Cerebellar nuclear complex (tissue), 1 donor: ENCODE results near the gene DFFB.
"Not testable (repeated sequence)": the region's sequence is repeated elsewhere in the genome, so short reads cannot be mapped to it uniquely, and the experiment has no call there.

Source experiments
- DNase-seq, 2 experiments: peaks; one replicate each; lab custom pipeline; 2025; lab: John Stamatoyannopoulos, UW

The DFFB gene

DNA sequence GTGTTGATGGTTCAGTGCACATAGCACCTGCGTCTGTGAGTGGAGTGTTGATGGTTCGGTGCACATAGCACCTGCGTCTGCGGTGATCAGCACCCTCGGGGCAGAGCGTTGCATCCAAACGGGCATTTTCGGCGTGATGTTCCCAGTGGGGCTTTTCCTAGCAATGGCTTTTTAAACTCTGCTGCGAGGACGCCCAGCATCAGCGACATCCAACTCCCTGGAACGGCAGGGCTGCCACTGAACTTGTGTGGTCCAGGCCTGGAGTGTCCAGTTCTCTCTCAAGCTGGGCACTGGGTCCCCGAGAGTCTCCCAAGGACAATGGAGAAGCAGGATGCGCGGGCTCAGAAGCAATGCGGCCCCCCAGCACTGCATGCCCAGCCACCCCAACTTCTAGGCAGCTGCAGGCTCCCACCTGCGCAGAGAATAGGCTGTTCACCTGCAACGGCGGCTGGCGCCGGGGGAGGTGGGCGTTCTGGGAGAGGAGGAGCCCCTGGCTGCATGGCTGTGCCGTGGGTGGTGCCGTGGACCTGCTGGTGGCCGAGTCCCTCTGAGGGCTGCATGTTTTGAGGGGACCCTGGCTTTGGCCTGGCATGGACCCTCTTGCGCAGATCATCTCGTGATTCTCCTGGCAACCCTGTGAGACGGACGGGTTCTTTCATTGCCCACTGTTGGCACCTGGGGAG lies 52.9 kb downstream of the DFFB start:
- no peak for DNase-seq

DNA sequence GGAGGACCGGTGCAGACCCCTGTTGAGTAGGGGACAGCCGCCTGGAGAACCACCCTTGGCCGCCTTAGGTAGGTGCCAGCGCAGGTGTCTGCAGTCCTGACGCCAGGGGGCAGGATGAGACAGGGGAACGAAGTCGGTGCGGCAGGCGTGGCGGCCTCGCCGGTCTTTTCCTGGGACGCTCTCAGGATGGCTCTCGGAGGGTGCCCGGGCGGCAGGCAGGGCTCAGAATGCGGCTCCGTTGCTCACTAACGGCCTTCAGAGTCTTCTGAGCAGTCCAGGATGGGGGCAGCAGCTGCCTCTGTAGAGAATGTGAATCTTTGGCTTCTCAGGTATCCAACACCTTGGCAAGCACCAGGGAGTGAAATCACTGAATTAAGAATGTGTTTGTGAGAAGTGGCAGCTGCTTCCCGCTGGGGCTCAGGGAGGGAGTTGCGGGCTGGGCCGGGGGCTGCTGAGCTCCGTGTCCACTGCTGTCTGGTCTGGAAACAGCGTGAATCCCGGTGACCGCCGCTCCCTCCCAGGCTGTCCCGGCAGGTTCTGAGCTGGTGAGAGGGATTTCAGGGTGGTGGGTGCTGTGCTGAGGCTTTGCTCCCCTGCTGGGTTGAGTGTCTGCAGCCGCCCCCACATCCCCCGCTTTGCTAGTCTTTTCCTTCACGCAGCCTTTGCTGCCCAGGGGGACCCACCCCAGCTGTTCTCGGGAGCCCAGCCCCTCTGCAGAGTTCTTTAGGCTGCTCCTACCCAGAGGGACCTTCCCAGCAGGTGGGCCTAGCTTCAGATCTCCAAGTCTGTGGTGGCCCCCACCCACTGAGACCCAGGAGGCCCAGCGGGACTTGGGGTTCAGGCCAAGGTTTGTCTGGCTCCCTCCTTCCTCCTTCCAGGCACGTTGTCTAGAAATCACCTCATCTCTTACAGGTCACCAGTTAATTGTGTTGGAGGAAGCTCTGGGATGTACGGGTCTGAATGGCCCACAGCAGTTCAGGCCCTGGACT lies 53.9 kb downstream of the DFFB start:
- no peak for DNase-seq

DNA sequence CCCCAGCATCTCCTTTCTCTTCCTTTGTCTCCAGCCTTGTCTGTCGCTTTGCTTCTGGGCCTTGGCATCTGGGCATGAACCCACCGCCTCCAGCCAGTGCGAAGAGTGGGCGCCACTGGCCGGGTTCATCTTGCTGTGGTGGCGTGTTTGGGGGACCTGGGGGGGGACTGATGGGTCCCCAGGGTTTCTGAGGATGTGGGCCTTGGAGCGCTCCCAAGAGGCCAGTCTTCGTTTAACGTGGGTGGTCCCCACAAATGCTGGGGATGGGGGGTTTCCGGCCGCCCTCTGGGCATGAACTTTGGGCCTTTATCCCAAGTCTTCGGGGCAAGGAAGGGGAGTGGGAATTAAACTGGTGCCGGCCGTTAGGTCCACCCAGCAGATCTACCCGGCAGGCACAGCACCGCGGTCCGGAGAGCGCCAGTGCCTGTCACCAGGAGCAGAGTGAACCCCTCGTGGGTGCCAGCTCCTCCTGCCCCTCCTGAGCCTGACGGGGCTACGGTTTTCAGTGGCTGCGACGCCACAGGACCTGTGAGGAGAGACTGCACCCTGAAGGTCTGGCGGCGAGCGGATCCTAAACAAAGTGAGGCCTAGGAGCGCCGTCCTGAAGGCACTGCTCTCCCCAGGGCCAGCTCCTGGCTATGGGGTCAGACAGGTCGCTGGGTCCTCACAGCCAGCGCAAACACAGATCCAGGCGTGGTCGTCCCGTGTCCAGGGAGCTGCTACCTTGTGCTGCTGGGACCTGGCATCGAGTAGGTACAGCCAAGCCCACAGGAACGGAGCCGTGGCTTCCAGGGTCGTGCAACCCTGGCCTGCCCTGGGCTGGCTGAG lies 54.9 kb downstream of the DFFB start:
- DNase-seq: no peak

DNA sequence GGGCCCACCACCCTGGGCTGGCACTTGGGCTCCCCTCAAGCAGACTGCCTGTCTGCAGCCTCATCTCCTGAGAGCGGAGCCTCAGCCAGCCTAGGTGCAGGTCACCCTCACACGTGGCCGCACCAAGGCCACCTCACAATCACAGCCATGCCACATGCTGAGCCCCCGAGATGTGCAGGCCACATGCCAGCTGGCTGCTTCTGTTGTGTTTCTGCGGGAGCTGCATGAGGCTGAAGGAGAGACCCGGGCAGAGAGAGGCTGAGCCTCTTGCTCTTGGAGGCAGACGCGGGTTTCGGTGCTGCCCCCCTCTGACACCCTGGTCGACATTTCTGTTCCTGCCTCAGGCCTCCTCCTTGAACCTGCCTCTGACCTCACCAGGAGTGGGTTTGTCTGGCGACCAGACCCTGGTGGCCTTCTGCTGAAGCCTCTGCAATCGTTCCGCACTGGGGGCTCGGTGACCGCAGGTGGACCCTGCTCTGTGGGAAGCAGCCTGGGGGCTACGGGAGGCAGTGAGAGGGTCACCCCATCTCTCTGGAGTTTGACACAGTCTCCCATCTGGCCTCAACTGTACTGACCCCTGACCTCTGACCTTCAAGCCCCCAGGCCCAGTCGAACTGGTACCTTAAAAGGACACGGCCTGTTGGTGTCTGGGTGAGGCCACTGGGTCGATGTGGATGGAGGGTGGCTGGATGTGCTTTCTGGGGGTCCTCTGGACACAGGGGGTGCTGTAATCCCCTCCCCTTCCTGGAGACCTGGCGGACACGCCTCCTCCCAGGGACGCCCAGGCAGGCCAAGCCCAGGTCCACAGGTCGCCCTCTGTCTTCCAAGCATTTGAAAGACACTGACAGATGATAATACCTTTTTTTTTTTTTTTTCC lies 55.8 kb downstream of the DFFB start:
- DNase-seq: no peak

DNA sequence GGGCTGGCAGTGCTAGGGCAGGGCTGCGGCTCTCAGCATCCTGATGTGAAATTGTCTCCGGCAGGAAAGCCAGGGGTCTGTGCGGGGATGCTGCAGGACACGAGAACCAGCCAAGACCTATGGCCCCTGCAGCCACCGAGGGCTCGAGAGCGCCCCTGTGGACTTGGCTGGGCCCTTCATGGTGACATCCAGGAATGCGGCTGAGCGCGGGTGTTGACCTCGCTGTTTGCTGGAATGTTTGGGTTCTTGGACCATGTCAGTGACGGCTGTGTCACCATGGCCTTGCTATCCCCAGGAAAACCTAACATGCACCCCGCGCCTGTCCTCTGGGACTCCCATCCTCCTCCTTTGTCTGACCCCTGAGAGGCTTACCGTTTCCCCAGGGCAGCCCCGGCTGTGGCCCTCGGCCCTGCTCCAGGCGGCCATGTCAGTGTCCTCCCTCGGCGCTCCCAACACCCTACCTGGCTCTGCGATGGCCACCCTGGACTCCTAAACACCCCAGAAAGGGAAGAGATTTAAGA lies 57.1 kb downstream of the DFFB start:
- DNase-seq: no peak

DNA sequence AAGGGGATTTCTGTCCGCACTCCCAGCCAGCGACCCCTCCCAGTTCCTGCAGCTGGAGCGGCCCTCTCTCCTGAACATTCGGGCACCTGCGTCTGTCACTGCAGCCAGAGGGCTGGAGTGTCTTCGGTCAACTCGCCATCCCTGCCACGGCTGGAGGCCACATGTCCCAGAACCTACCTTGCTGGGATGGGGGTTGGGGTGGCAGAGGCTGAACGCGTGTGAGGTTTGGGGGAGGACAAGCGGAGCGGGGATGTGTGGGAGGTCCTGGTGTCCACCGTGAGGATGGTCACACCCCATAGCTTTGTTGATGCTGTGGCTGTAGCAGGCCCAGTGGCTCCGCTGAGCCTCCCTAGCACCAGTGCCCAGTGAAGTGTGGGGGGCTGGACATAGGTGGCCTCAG lies 57.6 kb downstream of the DFFB start:
- no peak for DNase-seq

DNA sequence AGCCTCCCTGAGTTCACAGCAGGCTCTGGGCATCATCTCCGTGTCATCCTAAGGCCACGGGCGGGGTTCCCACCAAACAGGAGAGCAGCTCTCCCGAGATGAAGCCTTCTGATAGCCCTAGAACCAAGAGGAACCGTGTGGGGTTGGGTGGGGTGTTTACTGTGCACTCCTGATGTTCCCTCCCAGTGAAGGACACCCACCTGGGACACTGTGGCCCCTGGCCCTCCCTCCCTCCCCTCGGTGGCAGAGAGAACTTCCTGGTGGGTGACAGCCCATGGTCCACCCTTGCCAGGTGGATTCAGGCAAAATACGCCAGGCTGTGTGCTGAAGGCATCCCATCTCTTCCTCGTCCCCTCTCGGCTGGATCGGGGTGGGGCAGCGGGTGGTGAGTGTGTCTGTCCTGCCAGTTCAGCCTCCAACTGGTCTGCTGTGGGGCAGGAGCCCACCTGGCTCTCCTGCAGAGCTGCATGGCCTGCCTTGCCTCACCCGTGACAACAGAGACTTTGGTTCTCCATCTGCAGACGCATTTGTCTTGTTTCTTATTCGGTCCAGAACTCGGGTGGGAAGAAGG lies 58.4 kb downstream of the DFFB start:
- no peak for DNase-seq

DNA sequence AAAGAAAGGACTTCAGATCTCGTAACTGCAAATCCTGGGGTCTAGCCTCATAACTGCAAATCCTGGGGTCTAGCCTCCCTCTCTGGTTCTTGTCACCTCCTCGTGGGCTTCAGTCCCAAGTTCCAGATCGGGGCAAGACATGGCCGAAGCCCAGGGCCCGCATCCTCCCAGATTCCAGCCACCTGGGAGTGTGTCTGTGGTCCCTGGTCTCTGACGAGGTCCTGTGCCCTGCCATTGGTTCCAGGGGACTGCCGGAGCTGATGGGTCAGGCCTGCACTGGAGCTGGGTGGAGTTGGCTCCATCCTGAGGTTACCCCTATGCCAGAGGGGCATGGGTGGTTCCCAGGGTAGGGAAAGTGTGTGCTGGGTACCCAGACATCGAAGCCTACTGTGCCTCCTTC lies 60.5 kb downstream of the DFFB start:
- DNase-seq: no peak

DNA sequence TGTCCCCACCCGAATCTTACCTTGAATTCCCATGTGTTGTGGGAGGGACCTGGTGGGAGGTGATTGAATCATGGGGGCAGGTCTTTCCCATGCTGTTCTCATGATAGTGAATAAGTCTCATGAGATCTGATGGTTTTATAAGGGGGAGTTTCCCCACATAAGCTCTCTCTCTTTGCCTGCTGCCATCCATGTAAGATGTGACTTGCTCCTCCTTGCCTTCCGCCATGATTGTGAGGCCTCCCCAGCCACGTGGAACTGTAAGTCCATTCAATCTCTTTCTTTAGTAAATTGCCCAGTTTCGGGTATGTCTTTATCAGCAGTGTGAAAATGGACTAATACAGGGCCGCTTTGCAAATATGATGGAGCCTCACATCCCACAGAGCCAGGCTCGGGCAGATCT lies 61.1 kb downstream of the DFFB start:
- DNase-seq: not testable (repeated sequence)

DNA sequence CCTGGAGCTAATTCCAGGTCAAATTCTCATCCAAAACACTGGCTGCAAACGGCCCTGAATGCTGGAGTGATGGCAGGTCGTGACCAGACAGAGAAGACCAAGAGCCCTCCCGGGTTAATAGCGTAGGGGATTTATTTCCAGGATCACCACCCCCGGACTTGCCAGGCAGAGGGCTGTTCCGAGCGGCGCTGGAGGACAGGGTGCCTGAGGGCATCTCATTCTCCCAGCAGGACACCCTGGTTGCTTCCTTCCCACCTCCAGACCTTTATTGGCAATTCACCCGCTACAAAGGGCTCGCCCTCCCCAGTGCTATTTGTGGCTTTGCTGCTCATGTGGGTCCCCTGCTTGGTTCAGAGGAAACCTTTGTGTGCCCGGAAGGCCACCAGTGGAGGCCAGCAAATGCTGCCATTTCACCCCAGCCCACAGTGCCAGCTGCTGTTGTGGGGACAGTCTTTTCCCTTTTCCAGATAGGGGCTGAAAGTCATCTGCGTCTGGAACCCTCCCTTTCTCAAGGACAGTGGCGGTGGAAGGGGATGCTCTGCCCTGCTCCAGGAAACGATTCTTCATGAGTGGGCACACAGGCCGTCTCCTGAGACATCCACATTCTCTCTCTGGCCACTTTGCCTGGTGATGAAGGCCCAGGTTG lies 61.8 kb downstream of the DFFB start:
- no peak for DNase-seq

DNA sequence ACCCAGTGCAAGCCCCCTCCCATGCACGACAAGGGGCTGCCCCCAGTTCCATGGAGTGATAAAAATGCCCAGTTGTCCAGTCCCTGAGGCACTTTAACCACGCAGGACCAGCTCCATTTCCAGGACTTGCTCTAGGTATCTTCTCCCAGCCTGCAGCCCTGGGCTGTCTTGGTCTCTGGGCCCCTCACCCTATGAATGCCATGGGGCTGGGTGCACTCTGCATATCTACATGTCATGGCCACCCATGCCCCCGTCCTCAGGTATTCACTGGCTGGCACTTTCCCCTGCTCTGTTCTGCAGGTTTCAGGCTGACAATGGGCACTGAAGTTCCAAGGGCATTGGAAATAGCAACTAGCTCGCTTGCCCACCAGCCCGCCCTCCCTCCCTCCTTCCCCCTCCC lies 62.4 kb downstream of the DFFB start:
- DNase-seq: no peak

DNA sequence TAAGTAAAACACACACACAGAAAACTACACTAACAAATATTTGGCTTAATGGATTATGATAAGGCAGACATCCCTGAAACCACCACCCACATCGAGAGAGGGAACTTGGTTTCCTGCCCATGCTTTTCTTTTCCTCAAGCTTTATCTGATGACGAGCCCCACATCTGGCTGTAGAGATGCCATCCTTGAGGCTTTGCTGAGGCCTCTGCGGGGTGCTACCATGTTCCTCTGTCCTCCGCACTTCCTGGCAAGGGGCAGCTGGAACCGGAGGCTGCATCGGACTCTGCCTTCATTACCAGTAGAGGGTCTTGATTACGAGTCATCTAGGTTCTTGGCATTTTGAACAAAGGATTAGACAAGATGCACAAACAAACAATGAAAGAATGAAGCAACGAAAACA lies 64.5 kb downstream of the DFFB start:
- DNase-seq: no peak

DNA sequence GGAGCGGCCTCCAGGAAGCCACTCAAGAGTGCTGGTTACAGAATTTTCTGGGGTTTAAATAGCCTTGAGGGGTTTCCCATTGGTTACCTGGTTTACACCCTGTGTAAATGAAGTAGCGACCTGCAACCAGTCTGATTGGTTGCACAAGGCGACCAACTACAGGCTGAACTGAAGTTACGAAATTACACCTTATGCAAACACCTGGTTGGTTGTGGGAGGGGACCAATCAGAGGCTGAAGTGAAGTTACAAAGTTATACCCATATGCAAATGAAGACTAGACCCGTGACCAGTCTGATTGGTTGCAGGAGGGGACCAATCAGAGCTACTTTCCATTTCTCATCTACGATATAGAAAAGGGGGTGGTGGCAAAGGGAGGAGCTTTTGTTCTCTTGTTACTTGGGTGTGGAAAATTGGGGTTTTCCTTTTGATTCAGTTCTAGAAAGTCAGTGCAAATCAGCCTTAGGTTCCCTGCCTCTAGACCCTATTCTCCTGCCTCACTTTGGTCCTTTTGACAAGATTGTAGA lies 65.0 kb downstream of the DFFB start:
- DNase-seq: no peak

DNA sequence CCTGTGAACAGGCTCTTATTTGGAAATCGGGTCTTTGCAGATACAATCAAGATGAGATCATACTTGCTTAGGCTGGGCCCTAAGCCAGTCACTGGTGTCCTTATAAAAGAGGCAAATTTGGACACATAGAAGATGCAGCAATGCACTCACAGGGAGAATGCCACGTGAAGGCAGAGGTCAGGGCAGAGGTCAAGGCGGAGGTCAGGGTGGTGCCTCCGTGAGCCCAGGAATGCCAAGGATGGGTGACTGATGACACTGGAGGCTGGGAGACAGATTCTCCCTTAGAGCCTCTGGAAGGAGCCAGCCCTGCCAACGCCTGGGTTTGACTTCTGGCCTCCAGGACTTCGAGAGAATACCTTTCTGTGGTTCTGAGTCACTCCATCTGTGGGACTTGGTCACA lies 65.6 kb downstream of the DFFB start:
- no peak for DNase-seq

DNA sequence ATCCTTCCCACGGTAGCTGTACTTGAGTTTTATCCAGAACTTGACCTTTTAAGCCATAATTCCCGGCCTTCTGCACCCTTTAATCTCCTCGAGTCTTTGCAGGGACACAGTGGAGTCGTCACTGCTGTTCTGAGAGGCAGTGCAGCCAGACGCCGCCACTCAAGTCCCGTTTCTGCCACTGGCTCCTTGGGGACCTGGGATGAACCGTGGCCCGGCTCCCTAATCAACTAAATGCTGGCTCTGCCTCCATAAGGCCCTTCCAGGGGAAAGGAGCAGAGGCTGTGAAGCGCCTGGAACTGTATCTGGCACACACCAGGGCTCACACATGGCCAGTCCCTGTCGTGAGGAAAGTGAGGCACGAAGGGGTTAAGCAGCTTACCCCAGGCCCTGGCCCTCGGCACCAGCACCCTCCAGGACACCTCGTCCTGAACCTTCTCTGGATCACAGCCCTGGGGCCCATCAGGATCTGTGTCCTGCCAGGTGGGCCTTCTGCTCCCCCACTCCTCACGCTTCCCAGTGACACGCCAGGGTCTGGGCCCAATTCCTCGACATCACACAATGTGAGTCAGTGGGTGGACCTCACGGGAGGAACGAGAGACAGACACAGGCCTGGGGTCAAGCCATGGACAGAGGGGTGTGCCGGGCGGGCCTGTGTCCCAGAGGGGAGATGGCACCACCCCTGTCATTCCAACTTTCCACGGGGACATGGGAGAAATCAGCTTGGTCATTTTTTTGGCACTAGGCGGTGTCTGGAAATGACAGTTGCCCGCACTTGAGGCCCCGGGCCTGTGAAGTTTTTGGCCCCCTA lies 66.3 kb downstream of the DFFB start:
- no peak for DNase-seq

DNA sequence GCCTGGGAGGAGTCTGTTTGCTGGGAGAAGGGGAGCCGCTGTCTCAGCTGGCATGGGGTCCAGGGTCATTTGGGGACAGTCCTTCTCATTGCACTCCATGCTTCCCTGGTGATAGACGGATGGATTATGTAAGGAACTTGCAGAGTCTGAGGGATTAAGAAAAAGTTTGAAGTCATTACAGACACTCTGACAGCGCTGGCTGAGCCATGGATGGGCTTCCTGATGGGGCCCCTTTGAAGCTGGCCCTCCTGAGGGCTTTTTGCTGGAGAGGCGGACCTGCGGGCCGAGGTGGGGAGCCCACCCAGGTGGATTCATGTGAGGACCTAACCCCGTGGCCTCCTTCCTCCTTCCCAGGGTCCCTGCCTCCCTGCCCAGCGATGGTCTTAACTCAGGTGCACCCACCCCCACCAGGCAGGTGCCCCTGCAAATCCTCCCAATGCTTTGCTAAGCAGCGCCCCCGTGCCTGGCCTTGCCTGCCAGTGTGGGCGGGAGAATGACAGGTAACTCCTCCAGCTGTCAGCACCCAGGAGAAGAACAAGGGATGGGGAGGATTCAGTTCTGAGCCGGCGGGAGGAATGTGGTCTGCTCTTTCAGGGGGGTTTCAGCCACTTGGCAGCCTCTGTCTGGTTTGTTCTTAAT lies 67.0 kb downstream of the DFFB start:
- no peak for DNase-seq

DNA sequence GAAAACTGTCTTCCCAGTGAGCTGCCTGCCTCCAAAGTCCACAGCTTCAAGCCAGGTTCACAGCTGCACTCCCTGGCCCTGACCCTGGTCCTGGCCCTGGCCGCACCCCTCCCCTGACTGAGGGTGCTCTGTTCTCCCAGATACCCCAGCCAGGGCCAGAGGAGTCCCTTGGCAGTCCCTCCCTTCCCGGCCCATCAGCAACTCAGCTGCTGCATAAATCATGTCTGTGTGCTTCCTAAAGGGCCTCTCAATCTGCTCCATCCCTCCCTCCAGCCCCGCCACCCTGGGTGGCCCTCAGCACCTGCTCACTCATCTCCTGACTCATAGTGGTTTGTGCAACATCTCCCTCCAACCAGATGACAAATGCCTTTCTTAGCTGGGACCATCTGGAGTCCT lies 67.5 kb downstream of the DFFB start:
- no peak for DNase-seq

DNA sequence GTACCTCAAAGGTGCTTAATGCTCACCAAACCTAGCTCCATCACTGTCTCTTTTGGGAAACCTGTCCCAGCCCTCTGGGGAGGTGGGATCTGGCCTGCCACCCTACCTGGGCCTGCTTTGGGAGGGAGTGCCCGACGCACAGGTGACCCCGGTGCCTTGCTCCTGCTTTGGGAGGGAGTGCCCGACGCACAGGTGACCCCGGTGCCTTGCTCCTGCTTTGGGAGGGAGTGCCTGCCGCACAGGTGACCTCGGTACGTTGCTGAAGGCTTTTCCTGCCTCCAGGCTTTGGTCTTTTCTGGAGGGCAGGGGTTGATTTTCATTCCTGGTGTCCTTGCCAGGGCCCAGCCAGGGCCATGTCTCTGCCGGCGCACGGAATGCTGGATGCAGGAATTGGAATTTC lies 68.0 kb downstream of the DFFB start:
- no peak for DNase-seq

DNA sequence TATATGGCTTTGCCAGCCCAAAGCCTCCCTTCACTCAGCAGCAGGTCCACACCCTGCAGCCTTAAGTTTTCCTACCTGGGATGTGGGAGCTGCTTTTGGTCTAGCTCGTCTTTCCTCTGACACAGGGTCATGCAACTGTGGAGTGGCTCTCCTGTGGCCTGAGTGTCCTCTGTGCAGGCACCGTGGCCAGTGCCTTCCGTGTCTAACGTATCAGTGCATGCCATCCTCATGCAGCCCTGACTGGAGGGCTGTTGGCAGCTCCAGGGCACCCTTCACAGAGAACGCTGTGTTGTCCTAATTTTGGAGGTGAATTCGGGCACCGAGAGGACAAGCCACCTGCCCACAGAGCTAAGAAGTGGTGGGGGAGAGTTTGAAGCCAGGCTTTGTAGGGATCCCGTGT lies 68.5 kb downstream of the DFFB start:
- no peak for DNase-seq
